B cell (primary cell): Measurements from ENCODE around the gene TMEM125. TPM values are rescaled to one million over a fixed set of nuclear protein-coding genes. Genes with fewer than 3 reads are reported as not detected.

Source experiments
- ATAC-seq: fragments of 200-7000 bp; cut with Tn5 transposase; one replicate; pipeline ENCODE4 v1.10.0; 2021; ENCODE audit warnings: low read depth, mild to moderate bottlenecking, moderate number of reproducible peaks, moderate library complexity
- CTCF ChIA-PET: fragments of 350-600 bp; sonication (Branson Sonifier 250); formaldehyde crosslinking; loops from one replicate; lab custom pipeline; 2021; ENCODE audit warnings: antibody characterized with exemption, inconsistent platforms; lab: Charles Lee
- POLR2A ChIA-PET: fragments of 350-600 bp; sonication (Branson Sonifier 250); formaldehyde crosslinking; loops from one replicate; lab custom pipeline; 2021; ENCODE audit warnings: antibody characterized with exemption; lab: Charles Lee
- DNase-seq: peaks from one replicate; pipeline ENCODE4 v3.0.0; 2013
- H2AFZ ChIP-seq: 2 replicates; pipeline ENCODE4 v1.6.1; 2012; ENCODE audit warnings: mild to moderate bottlenecking, low read depth, low read length; ENCODE audit not compliant: insufficient read depth, poor library complexity, severe bottlenecking
- H3K27ac ChIP-seq, 2 donors: 1 replicate in 1 of 2; 2 replicates in 1 of 2; pipeline ENCODE4 v1.5.1; 2012 to 2013; ENCODE audit warnings: low read length in 2 of 2, mild to moderate bottlenecking in 2 of 2, moderate library complexity in 1 of 2
- H3K27me3 ChIP-seq, 4 experiments: fragments of 200-600 bp in 1 of 4; sonication (generic) in 1 of 4; replicated peaks in 1 of 4; 1 replicate in 2 of 4; 2 replicates in 2 of 4; pipeline versions ENCODE4 v1.6.1 to v1.7.0; 2013 to 2016; ENCODE audit warnings: low read length in 3 of 4, mild to moderate bottlenecking in 2 of 4, mixed read lengths in 1 of 4, moderate library complexity in 1 of 4; ENCODE audit not compliant: insufficient read depth in 4 of 4, control insufficient read depth in 3 of 4; ENCODE audit errors: control extremely low read depth in 1 of 4
- H3K36me3 ChIP-seq, 2 experiments: replicated peaks in 1 of 2; 1 replicate in 1 of 2; 2 replicates in 1 of 2; pipeline versions ENCODE4 v1.6.1 to v1.7.1; 2013; ENCODE audit warnings: low read length in 1 of 2; ENCODE audit not compliant: insufficient read depth in 2 of 2, control insufficient read depth in 1 of 2; ENCODE audit errors: control extremely low read depth in 1 of 2, extremely low read depth in 1 of 2
- H3K4me1 ChIP-seq, 2 donors: fragments of 200-600 bp in 1 of 2; sonication (generic) in 1 of 2; 1 replicate in 1 of 2; 2 replicates in 1 of 2; pipeline versions ENCODE4 v1.5.1 to v1.6.1; 2013 to 2017; ENCODE audit warnings: low read length in 2 of 2; ENCODE audit not compliant: control insufficient read depth in 2 of 2, insufficient read depth in 2 of 2
- H3K4me2 ChIP-seq: replicated peaks from 2 replicates; pipeline ENCODE3; 2012; ENCODE audit warnings: mild to moderate bottlenecking, low read depth, low read length; ENCODE audit not compliant: poor library complexity, severe bottlenecking
- H3K4me3 ChIP-seq, 5 experiments: fragments of 200-600 bp in 1 of 5; sonication (generic) in 1 of 5; 1 replicate in 3 of 5; 2 replicates in 2 of 5; pipeline versions ENCODE4 v1.5.1 to v1.7.0; 2011 to 2016; ENCODE audit warnings: low read length in 4 of 5, mild to moderate bottlenecking in 4 of 5, low read depth in 2 of 5, control low read depth in 1 of 5, moderate library complexity in 1 of 5; ENCODE audit not compliant: insufficient read depth in 1 of 5; ENCODE audit errors: control extremely low read depth in 1 of 5, extremely low read depth in 1 of 5
- H3K79me2 ChIP-seq: fragments of 200-600 bp; sonication (generic); one replicate; pipeline ENCODE4 v1.6.0; 2016; ENCODE audit warnings: low read length; ENCODE audit not compliant: control insufficient read depth, insufficient read depth
- H3K9ac ChIP-seq: fragments of 200-600 bp; sonication (generic); 2 replicates; pipeline ENCODE4 v1.6.1; 2017; ENCODE audit warnings: mild to moderate bottlenecking, low read length, moderate library complexity
- H3K9me3 ChIP-seq, 3 donors: one replicate each; pipeline versions ENCODE4 v1.6.1 to v1.7.1; 2013; ENCODE audit warnings: low read length in 2 of 3; ENCODE audit not compliant: control insufficient read depth in 2 of 3, insufficient read depth in 1 of 3; ENCODE audit errors: control extremely low read depth in 1 of 3
- H4K20me1 ChIP-seq: 2 replicates; pipeline ENCODE4 v1.6.0; 2012; ENCODE audit warnings: mild to moderate bottlenecking, low read length; ENCODE audit not compliant: insufficient read depth, control insufficient read depth, poor library complexity, severe bottlenecking
- H3K27ac Mint-ChIP-seq: one replicate; pipeline ENCODE4 v1.8.0; 2021; ENCODE audit warnings: mixed read lengths
- H3K27me3 Mint-ChIP-seq: one replicate; pipeline ENCODE4 v1.8.0; 2021; ENCODE audit warnings: mixed read lengths
- H3K4me1 Mint-ChIP-seq: one replicate; pipeline ENCODE4 v1.8.0; 2021; ENCODE audit warnings: mixed read lengths
- H3K4me3 Mint-ChIP-seq: one replicate; pipeline ENCODE4 v1.8.0; 2021; ENCODE audit warnings: mixed read lengths
- H3K9me3 Mint-ChIP-seq: one replicate; pipeline ENCODE4 v1.8.0; 2022; ENCODE audit warnings: mixed read lengths; ENCODE audit not compliant: insufficient read depth
- CTCF ChIP-seq: fragments of 200-600 bp; IDR thresholded peaks from one replicate; pipeline ENCODE4 v1.8.0; 2022; ENCODE audit warnings: antibody characterized with exemption, mild to moderate bottlenecking
- EZH2 ChIP-seq: IDR thresholded peaks from 2 replicates; pipeline ENCODE4 v1.6.1; 2012; ENCODE audit warnings: borderline replicate concordance, low read depth, mild to moderate bottlenecking, moderate library complexity, low read length; ENCODE audit not compliant: insufficient read depth, poor library complexity, severe bottlenecking
- WGBS: methylation state at CpG from one replicate; pipeline ENCODE4 v1.1.5; 2013; ENCODE audit warnings: missing lambda C conversion rate; ENCODE audit not compliant: insufficient coverage; 5-methylcytosine and 5-hydroxymethylcytosine counted together
- intact Hi-C: fragments of 100-400 bp; cut with micrococcal nuclease; formaldehyde crosslinking; loops from one replicate; pipeline ENCODE4 v1.10.0; 2022
- polyA plus RNA-seq: library from polyadenylated mRNA; depleted of rRNA; stranded (reverse); fragments of >200 nt; gene quantifications from 2 replicates; pipeline ENCODE4 v1.2.3, GENCODE V29; 2012
- total RNA-seq, 2 donors: library from RNA; stranded (reverse); fragments of 120-200 nt in 1 of 2; gene quantifications; 1 replicate in 1 of 2; 2 replicates in 1 of 2; pipeline versions ENCODE4 v1.2.3 to v1.2.4, GENCODE V29; 2013 to 2022

The TMEM125 gene
- total and polyA plus RNA-seq, 2 donors (not counting 1 experiment from before 2014, with no cell fraction given), result not detected

- no peak for DNase-seq
- ChIA-PET CTCF (interaction anchor here (1.4 to 17.5 kb wide), 5 partner anchors 9 to 183 kb away, joined by 3 to 332 read pairs (median 3); partner anchors contain the start of gene CDC20), POLR2A (no interaction called here)
- no peak overlapping the region for H3K4me3 ChIP-seq
- H3K27ac Mint-ChIP-seq, result no peak overlapping the region
- intact Hi-C loops, result loop anchor here (5.0 kb wide), 1 partner anchor 297 kb away; no protein-coding TSS in a partner anchor
- no peak overlapping the region for H3K4me2 ChIP-seq
- peaks cover 4% of the 10 kb centered on the region for H3K27me3 Mint-ChIP-seq
- H3K79me2 ChIP-seq, result no peaks in the 10 kb centered on the region
- H3K9ac ChIP-seq, result no peak overlapping the region
- H3K36me3 ChIP-seq, result no peaks in the 10 kb centered on the region
- H3K27me3 ChIP-seq, result no peaks in the 10 kb centered on the region
- peaks cover 3% of the 10 kb centered on the region in 2 donors for H3K4me1 ChIP-seq
- 92% methylated on average over 6 of the region's 6 CpGs for WGBS
- H3K4me3 Mint-ChIP-seq, result no peak overlapping the region
- H3K9me3 ChIP-seq, result no peaks in the 10 kb centered on the region
- TF ChIP-seq EZH2, result no peak
- TF ChIP-seq CTCF, result no peak
- H3K27ac ChIP-seq, result no peak overlapping the region
- no peak for ATAC-seq
- H3K4me1 Mint-ChIP-seq, result peaks cover 3% of the 10 kb centered on the region
- no peaks in the 10 kb centered on the region for H3K9me3 Mint-ChIP-seq
- H4K20me1 ChIP-seq, result no peaks in the 10 kb centered on the region
- no peak overlapping the region for H2AFZ ChIP-seq
Measured at GRCh38 chr1:43229826-43230780, 39.7 kb upstream of the TMEM125 start.

GRCh38 chr1:43232074-43232473 is 37.7 kb upstream of the TMEM125 start:
- H3K4me1 Mint-ChIP-seq, result peaks cover 3% of the 10 kb centered on the region
- ATAC-seq, result no peak
- peaks cover 4% of the 10 kb centered on the region for H3K27me3 Mint-ChIP-seq
- Histone ChIP-seq H3K79me2 (no peaks in the 10 kb centered on the region), H3K4me2 (no peak overlapping the region), H3K9me3 (no peaks in the 10 kb centered on the region), H3K27ac (no peak overlapping the region), H3K27me3 (no peaks in the 10 kb centered on the region), H3K4me3 (no peak overlapping the region), H2AFZ (no peak overlapping the region), H3K4me1 (peaks cover 1 to 2% of the 10 kb centered on the region in 2 donors), H4K20me1 (no peaks in the 10 kb centered on the region), H3K9ac (no peak overlapping the region), H3K36me3 (no peaks in the 10 kb centered on the region)
- no peak overlapping the region for H3K4me3 Mint-ChIP-seq
- WGBS, result 100% methylated on average over 1 of the region's 4 CpGs
- no peak for DNase-seq
- ChIA-PET POLR2A (no interaction called here), CTCF (interaction anchor here (0.6 to 17.5 kb wide), 3 partner anchors 181 to 1862 kb away, joined by 3 to 332 read pairs (median 3); no protein-coding TSS in a partner anchor)
- no peaks in the 10 kb centered on the region for H3K9me3 Mint-ChIP-seq
- H3K27ac Mint-ChIP-seq, result no peak overlapping the region
- intact Hi-C loops, result no loop called here
- no peak for TF ChIP-seq CTCF
- TF ChIP-seq EZH2, result no peak
